Measurements from ENCODE around the gene ADD2.
A peak's percentile ranks its signal among the peaks of the same experiment; 100 is the strongest.
"Not testable (repeated sequence)": the region's sequence is repeated elsewhere in the genome, so short reads cannot be mapped to it uniquely, and the experiment has no call there.

Gene ADD2

DNA sequence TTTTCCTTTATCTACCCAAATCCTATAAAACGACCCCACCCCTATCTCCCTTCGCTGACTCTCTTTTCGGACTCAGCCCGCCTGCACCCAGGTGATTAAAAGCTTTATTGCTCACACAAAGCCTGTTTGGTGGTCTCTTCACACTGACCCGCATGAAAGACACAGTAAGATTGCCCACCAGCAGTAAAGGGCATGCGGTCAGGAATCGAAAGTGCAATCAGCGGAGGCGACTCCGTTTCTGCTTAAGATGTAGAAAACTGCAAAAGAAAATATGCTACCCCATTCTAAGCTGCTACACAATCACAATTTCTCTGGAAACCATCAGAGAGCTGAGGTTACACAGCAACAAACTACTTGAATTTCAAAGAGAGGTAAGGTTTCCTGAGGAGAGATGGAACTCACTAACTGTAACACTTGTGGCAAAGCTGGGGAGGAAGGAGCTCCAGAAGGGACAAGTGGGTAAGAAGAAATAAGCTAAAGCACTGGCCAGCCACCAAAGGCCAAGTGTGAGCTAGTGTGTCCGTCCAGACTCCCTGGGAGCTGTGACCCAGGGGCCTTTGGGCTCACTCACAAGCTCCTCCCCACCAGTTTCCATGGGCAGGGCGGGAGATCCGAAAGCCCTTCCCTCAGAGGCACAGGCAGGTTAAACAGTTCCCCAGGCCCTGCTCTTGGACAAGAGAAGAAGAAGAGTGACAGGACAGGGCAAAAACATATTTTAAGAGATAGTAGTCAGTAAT, 141.6 kb downstream of the ADD2 start:
- DNase-seq = no peak

DNA sequence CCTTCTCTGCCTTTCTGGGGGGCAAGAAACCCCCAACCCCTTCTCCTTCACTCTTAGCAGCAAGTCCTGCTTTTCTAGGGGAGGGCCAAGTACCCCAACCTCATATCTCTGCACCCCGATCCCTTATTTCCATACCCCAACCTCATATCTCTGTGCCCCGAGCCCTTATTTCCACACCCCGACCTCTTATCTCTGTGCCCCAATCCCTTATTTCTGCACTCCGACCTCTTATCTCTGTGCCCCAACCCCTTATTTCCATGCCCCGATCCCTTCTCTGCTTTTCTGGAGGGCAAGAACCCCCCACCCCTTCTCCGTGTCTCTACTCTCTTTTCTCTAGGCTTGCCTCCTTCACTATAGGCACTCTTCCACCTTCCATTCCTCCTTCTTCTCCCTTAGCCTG, 146.5 kb downstream of the ADD2 start:
- DNase-seq = not testable (repeated sequence)

DNA sequence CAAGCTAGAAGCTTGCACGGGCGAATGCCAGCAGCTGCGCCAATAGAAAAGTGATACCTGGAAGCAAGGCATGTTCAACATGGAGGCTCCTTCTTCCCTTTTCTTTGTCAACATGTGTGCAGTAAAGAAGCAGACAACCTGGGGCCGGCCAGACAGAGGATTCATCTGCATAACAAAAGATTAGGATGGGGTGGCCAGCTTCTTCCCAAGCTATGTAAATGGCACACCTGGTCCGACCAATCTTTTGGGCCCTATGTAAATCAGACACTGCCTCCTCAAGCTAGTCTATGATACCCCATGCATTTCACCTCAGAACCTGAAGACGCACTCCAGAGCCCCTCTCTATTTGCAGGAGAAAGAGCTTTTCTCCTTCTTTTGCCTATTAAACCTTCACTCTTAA, 148.0 kb downstream of the ADD2 start:
- peak; percentile 5 for DNase-seq

DNA sequence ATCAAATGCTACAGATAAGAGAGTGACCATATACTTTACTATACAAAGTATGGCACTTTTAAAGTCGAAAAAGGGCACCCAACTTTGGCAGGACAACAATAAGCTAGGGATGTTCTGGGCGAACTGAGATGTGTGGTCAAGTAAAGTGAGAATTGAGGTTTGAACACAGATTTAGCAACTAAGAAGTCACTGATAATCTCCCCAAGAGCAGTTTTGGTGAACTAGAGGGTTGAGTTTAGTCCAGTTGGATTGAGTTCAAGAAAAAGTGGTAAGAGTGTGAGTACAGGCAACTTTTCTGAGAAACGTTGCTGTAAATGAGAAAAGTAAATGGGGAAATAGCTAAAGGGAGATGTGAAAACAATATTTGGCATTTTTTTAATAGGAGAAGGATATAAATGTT, 148.8 kb downstream of the ADD2 start:
- DNase-seq = no peak

DNA sequence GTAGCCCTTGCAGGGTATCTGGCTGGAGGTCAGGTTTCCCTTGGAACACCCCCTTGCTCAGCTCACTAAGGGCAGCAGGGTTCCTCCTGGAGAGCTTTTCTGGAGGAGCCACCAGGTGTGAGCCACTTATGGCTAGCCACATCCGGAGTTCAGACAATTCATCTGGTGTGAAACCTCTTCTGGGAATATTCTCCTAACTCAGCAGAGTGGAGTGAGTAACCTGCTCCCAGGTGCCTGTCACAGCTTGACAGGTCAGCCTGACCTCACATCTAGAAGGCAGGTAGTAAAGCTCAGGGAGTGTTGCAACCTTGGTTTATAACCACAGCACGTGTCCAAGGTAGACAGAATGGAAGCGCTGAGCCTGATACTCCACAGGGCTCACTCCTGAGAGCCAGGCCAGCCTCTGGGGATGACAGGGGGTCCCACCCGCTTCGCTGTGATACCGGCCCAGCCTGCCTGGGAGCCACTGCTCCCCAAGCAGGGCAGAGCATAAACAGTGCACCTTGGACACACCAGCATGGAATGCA, 151.8 kb downstream of the ADD2 start:
- peak; percentile 12 for DNase-seq

DNA sequence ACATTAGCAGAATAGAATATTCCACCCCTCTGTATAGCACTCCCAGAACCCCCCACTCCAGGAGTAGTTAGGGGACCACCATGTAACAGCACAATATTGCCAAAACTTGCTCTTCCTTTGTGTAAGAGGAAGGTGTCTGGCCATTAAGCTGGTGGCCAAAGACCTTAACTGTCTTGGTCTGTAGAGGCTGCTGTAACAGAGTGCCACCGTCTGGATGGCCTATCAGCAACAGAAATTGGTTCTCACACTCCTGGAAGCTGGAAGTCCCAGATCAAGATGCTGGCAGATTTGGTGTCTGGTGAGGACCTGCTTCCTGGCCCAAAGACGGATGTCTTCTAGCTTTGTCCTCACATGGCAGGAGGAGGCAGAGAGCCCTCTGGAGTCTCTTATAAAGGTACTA, 152.8 kb downstream of the ADD2 start:
- no peak for DNase-seq

DNA sequence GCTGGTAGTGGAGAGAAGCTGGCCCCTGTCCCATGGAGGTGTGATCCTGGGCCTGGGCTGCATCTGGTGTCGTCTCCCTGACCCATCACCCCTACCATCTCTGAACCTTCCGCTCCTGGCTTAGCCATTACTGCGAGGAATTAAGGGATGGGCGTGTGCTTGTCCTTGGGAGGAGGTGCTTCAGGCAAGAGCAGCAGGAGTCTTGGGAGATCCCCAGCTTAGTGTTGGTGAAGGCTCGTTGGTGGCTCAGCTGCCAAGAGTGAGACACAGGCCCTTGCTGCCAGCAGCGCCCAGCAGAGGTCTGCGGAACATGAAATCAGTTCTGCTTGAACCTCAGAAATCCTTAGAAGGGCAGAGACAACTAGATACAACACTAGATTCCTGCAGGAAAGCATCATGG, 154.5 kb downstream of the ADD2 start:
- no peak for DNase-seq

DNA sequence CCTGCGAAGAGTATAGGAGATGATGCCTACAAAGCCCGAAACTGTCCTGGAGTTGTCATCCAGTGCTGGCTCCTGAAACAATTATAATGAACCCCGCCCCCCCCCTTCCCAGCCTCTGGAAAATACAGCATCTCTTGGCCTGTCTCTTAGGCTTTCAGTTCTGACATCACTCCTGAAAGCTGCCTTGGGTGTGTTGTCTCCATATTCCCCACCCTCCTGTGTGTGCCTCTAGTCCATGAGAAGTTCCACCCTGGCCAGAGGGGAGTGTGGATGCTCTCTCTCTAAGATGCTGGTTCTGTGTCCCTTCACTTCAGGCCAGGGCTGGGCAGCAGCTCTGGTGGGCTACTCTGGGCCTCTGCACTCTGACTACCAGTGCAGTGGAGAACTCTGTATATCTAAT, 155.4 kb downstream of the ADD2 start:
- no peak for DNase-seq

DNA sequence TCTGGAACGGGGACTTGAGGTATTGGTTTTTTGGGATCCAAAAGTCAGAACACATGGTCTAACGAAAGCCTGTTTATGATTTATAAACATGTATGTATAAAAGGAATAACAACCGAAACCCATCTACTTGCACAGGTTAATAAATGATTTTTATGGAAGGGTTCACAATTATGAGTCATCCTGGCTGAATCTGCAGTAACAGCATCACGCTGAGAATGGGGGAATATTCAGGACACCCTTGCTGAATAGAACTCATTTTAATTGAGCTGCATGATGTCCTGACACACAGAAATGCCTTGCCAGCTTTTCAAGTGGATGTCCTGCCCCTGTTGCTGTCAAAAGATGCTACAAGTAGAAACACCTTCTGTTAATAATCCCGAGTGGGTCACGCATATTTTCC, 159.6 kb downstream of the ADD2 start:
- DNase-seq = no peak

DNA sequence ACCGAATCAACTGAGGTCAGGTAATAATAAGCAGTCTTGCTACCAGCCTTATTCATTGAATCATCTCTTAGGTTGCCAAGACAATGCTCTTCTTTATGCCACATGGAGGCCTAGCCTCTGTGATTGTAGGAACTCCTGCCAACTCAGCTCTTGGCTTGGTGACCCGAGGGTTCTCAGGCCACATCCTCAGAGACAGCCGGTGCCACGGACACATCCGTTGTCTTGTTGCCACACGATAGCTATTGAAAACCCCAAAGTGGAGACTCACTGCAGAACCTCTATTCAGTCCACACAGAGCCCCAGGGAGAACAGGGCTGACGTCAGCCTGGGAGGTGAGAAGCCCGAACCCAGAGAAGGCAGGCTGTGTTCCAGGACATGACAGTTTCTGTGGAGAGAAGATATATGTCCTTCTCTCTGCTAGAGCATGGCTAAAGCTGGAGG, 160.9 kb downstream of the ADD2 start:
- no peak for DNase-seq

Data from NCI-H69 (cell line).